Keratinocyte (primary cell): ENCODE data around the gene BOLA2.
"Not testable (repeated sequence)": the region's sequence is repeated elsewhere in the genome, so short reads cannot be mapped to it uniquely, and the experiment has no call there.

Experiments used
- EZH2 ChIP-seq: IDR thresholded peaks from one replicate; pipeline ENCODE4 v1.6.1; 2012; ENCODE audit warnings: inconsistent platforms, mild to moderate bottlenecking, low read length, moderate library complexity
- TF ChIP-seq, protein P1 (sequence below), 3 experiments: IDR thresholded peaks in 1 of 3; conservative IDR thresholded peaks in 1 of 3; optimal IDR thresholded peaks in 1 of 3; 2 replicates in 2 of 3; 3 replicates in 1 of 3; pipeline versions ENCODE3 to v1.5.1; 2011; ENCODE audit warnings: low read length in 3 of 3, mild to moderate bottlenecking in 3 of 3, moderate library complexity in 2 of 3, control low read depth in 1 of 3, inconsistent platforms in 1 of 3; ENCODE audit not compliant: insufficient read depth in 2 of 3; ENCODE audit errors: extremely low read depth in 1 of 3

DNA sequence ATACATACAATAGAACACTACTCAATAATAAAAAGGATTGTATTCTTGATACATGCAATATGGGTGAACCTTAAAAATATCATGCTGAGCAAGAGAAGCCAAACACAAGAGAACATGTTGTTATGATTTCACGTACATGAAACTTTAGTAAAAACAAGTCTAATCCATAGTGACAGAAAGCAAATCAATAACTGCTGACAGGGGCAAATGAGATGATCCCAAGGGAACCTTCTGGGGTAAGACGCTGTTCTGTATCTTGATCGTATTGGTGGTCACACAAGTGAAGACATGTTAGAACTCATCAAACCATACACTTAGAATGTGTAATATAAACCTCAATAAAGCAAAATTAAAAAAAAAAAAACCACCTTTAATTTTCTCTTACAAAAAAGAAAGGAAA is 28.8 kb downstream of the BOLA2 start:
- TF ChIP-seq, protein P1, sequence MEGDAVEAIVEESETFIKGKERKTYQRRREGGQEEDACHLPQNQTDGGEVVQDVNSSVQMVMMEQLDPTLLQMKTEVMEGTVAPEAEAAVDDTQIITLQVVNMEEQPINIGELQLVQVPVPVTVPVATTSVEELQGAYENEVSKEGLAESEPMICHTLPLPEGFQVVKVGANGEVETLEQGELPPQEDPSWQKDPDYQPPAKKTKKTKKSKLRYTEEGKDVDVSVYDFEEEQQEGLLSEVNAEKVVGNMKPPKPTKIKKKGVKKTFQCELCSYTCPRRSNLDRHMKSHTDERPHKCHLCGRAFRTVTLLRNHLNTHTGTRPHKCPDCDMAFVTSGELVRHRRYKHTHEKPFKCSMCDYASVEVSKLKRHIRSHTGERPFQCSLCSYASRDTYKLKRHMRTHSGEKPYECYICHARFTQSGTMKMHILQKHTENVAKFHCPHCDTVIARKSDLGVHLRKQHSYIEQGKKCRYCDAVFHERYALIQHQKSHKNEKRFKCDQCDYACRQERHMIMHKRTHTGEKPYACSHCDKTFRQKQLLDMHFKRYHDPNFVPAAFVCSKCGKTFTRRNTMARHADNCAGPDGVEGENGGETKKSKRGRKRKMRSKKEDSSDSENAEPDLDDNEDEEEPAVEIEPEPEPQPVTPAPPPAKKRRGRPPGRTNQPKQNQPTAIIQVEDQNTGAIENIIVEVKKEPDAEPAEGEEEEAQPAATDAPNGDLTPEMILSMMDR (optimal IDR thresholded peaks at IDR 0.05 in 1 of 3, IDR thresholded peaks at IDR 0.05 in 1 of 3, conservative IDR thresholded peaks at IDR 0.05 in 1 of 3; ENCODE audit: extremely low read depth in 1 of 3, insufficient read depth in 2 of 3, low read length in 3 of 3), result not testable (repeated sequence)
- not testable (repeated sequence) for TF ChIP-seq EZH2
